Endothelial cell of umbilical vein (primary cell): ENCODE results near the gene SERPINB6. TPM values are rescaled to one million over a fixed set of nuclear protein-coding genes. Genes with fewer than 3 reads are reported as not detected.

Source experiments
- BruUV-seq: library from RNA; stranded (reverse); fragments of 400-500 nt; replicated peaks from 2 replicates; lab custom pipeline; 2021; lab: Mats Ljungman, UMichigan
- CTCF ChIA-PET: fragments of 300-600, 350-600 bp; sonication (Branson Sonifier 250); formaldehyde crosslinking; loops from one replicate; lab custom pipeline; 2021; ENCODE audit warnings: antibody characterized with exemption, inconsistent platforms; lab: Charles Lee
- POLR2A ChIA-PET: fragments of 300-600, 350-600 bp; sonication (Branson Sonifier 250); formaldehyde crosslinking; loops from one replicate; lab custom pipeline; 2021; ENCODE audit warnings: antibody characterized with exemption, inconsistent platforms; lab: Charles Lee
- DNase-seq: peaks from one replicate; pipeline ENCODE4 v3.0.0-alpha.2; 2011; ENCODE audit warnings: low read depth, low spot score
- FAIRE-seq: peaks from 2 replicates; lab custom pipeline; 2011; peaks lifted over from hg19 to GRCh38; lab: Jason Lieb, UNC
- H2AFZ ChIP-seq: 2 replicates; pipeline ENCODE4 v1.6.0; 2012; ENCODE audit warnings: low read depth, low read length, control low read depth, inconsistent platforms
- H3K27ac ChIP-seq: 2 replicates; pipeline ENCODE4 v1.5.1; 2011; ENCODE audit warnings: low read depth, mild to moderate bottlenecking, control low read depth, low read length, moderate library complexity; ENCODE audit not compliant: insufficient read depth
- H3K27me3 ChIP-seq, 2 experiments: 2 replicates each; pipeline versions ENCODE4 v1.6.0 to v1.6.1; 2011; ENCODE audit warnings: low read length in 2 of 2, mixed read lengths in 1 of 2; ENCODE audit not compliant: control insufficient read depth in 2 of 2, insufficient read depth in 2 of 2
- H3K36me3 ChIP-seq, 2 experiments: 2 replicates in 1 of 2; 3 replicates in 1 of 2; pipeline ENCODE4 v1.5.1; 2011; ENCODE audit warnings: low read length in 2 of 2, mild to moderate bottlenecking in 1 of 2, moderate library complexity in 1 of 2; ENCODE audit not compliant: control insufficient read depth in 2 of 2, insufficient read depth in 2 of 2; ENCODE audit errors: extremely low read depth in 1 of 2
- H3K4me1 ChIP-seq: 3 replicates; pipeline ENCODE4 v1.5.1; 2011; ENCODE audit warnings: mild to moderate bottlenecking, low read length; ENCODE audit not compliant: control insufficient read depth, insufficient read depth; ENCODE audit errors: extremely low read depth
- H3K4me2 ChIP-seq: 2 replicates; pipeline ENCODE4 v1.6.1; 2011; ENCODE audit warnings: low read length, control low read depth, mixed read lengths; ENCODE audit not compliant: insufficient read depth
- H3K4me3 ChIP-seq, 3 experiments: fragments of 200-600 bp in 1 of 3; sonication (generic), shearing (Covaris generic) in 1 of 3; replicated peaks in 1 of 3; 2 replicates each; pipeline ENCODE4 v1.5.1; 2011 to 2016; ENCODE audit warnings: control low read depth in 3 of 3, low read length in 3 of 3, mild to moderate bottlenecking in 2 of 3, inconsistent platforms in 1 of 3, low read depth in 1 of 3, moderate library complexity in 1 of 3; ENCODE audit not compliant: insufficient read depth in 1 of 3
- H3K79me2 ChIP-seq: 2 replicates; pipeline ENCODE4 v1.6.0; 2012; ENCODE audit warnings: low read length, inconsistent platforms; ENCODE audit not compliant: control insufficient read depth, insufficient read depth
- H3K9ac ChIP-seq: replicated peaks from 2 replicates; pipeline ENCODE3; 2011; ENCODE audit warnings: low read length, control low read depth; ENCODE audit not compliant: insufficient read depth; ENCODE audit errors: extremely low read depth
- H3K9me1 ChIP-seq: replicated peaks from 3 replicates; pipeline ENCODE4 v1.6.0; 2011; ENCODE audit warnings: mild to moderate bottlenecking, low read length; ENCODE audit not compliant: control insufficient read depth, insufficient read depth; ENCODE audit errors: extremely low read depth
- H3K9me3 ChIP-seq: replicated peaks from 2 replicates; pipeline ENCODE4 v1.5.1; 2012; ENCODE audit warnings: low read length, inconsistent platforms; ENCODE audit not compliant: control insufficient read depth, insufficient read depth
- H4K20me1 ChIP-seq: replicated peaks from 2 replicates; pipeline ENCODE3; 2011; ENCODE audit warnings: mild to moderate bottlenecking, low read length; ENCODE audit not compliant: control insufficient read depth, insufficient read depth; ENCODE audit errors: extremely low read depth
- EZH2 ChIP-seq: IDR thresholded peaks from 2 replicates; pipeline ENCODE4 v1.6.1; 2012; ENCODE audit warnings: borderline replicate concordance, low read depth, mild to moderate bottlenecking, moderate library complexity, low read length, inconsistent platforms; ENCODE audit not compliant: severe bottlenecking
- FOS ChIP-seq: IDR thresholded peaks from 2 replicates; pipeline ENCODE4 v1.6.1; 2011; ENCODE audit warnings: mild to moderate bottlenecking, low read length, moderate library complexity, borderline replicate concordance; ENCODE audit not compliant: insufficient read depth
- GATA2 ChIP-seq: IDR thresholded peaks from 2 replicates; pipeline ENCODE4 v1.7.0; 2011; ENCODE audit warnings: low read depth, mild to moderate bottlenecking, moderate library complexity, mixed read lengths, low read length; ENCODE audit not compliant: insufficient read length, insufficient read depth
- JUN ChIP-seq: IDR thresholded peaks from 2 replicates; pipeline ENCODE4 v1.6.1; 2011; ENCODE audit warnings: borderline replicate concordance, low read depth; ENCODE audit not compliant: insufficient read length, insufficient read depth
- MYC ChIP-seq: IDR thresholded peaks from one replicate; pipeline ENCODE4 v1.6.1; 2011; ENCODE audit warnings: mild to moderate bottlenecking, low read depth, low read length
- POLR2A ChIP-seq: IDR thresholded peaks from 2 replicates; pipeline ENCODE4 v1.6.1; 2012; ENCODE audit warnings: low read depth, mild to moderate bottlenecking, control low read depth, low read length
- POLR2AphosphoS5 ChIP-seq: IDR thresholded peaks from 2 replicates; pipeline ENCODE4 v1.6.1; 2012; ENCODE audit warnings: low read depth, mild to moderate bottlenecking, control low read depth, low read length, moderate library complexity; ENCODE audit not compliant: insufficient read depth
- dilution Hi-C: fragments of 300-500 bp; cut with MboI; formaldehyde crosslinking; loops from one replicate; pipeline ENCODE4 v1.15.0; 2019; ENCODE audit warnings: low sequenced_read_pairs; ENCODE audit not compliant: extremely low pct_ligation_motif_present
- intact Hi-C: fragments of 100-400 bp; cut with micrococcal nuclease; formaldehyde crosslinking; loops from one replicate; pipeline ENCODE4 v1.10.0; 2022
- polyA plus RNA-seq, 4 experiments: library from polyadenylated mRNA; depleted of rRNA in 3 of 4; stranded (reverse) in 3 of 4; unstranded in 1 of 4; fragments of >200 nt; gene quantifications; 2 replicates each; pipeline versions ENCODE4 v1.2.1 to v1.2.3, GENCODE V29; 2011 to 2012; ENCODE audit warnings: missing spikeins in 1 of 4
- total RNA-seq: library from RNA; stranded (reverse); gene quantifications from 2 replicates; pipeline ENCODE4 v1.2.3, GENCODE V29; 2021
- TF ChIP-seq, protein P1 (sequence below), 2 donors: IDR thresholded peaks; 1 replicate in 1 of 2; 2 replicates in 1 of 2; pipeline ENCODE4 v1.5.1; 2011; ENCODE audit warnings: low read length in 2 of 2, mild to moderate bottlenecking in 2 of 2, moderate library complexity in 2 of 2, control low read depth in 1 of 2, inconsistent platforms in 1 of 2, low read depth in 1 of 2; ENCODE audit not compliant: insufficient read depth in 1 of 2; ENCODE audit errors: extremely low read depth in 1 of 2
- TF ChIP-seq, protein P2 (sequence below): IDR thresholded peaks from 2 replicates; pipeline ENCODE4 v1.6.1; 2011; ENCODE audit not compliant: insufficient read depth, insufficient read length

SERPINB6 gene
- total and polyA plus RNA-seq, 2 donors (not counting 3 experiments of a cell fraction or from before 2014, with no cell fraction given) = 145 to 151 TPM

DNA sequence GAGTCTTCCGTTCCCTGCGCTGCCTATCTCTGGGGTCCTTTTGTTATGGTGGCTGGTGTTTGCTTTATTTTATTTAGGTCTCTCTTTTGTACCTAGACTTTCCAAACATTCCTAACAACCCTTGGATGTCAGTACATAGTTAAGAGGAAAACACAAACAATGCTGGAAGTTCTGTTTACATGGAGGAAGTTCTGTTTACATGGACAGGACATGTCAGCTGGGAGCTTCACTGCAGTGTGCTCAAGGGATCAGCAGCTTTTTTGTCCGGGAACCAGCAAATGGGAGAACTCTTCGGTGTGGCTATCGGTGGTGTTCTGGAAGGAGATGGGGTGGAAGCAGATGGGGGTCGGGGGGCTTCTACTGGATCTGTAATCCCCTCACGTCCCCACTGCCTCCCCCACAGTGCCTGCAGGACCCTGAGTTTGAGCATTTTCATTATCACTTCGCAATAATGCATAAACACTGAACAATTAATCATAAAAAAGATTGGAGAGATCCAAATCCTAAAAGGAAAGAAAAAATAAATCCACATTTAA lies 2.7 kb downstream of the SERPINB6 start:
- POLR2A ChIA-PET = no interaction called here
- BruUV-seq = no TSS peak
- no peak overlapping the region for H2AFZ ChIP-seq
- no peaks in the 10 kb centered on the region for H3K9me1 ChIP-seq
- DNase-seq = no peak
- no peak overlapping the region for H3K4me2 ChIP-seq
- no peaks in the 10 kb centered on the region for H3K27me3 ChIP-seq
- H4K20me1 ChIP-seq = no peaks in the 10 kb centered on the region
- H3K9ac ChIP-seq = no peak overlapping the region
- peaks cover 0 to 3% of the 10 kb centered on the region in 2 experiments for H3K36me3 ChIP-seq
- no peaks in the 10 kb centered on the region for H3K9me3 ChIP-seq
- H3K27ac ChIP-seq = no peak overlapping the region
- peaks cover 5% of the 10 kb centered on the region for H3K4me1 ChIP-seq
- TF ChIP-seq, protein P1, sequence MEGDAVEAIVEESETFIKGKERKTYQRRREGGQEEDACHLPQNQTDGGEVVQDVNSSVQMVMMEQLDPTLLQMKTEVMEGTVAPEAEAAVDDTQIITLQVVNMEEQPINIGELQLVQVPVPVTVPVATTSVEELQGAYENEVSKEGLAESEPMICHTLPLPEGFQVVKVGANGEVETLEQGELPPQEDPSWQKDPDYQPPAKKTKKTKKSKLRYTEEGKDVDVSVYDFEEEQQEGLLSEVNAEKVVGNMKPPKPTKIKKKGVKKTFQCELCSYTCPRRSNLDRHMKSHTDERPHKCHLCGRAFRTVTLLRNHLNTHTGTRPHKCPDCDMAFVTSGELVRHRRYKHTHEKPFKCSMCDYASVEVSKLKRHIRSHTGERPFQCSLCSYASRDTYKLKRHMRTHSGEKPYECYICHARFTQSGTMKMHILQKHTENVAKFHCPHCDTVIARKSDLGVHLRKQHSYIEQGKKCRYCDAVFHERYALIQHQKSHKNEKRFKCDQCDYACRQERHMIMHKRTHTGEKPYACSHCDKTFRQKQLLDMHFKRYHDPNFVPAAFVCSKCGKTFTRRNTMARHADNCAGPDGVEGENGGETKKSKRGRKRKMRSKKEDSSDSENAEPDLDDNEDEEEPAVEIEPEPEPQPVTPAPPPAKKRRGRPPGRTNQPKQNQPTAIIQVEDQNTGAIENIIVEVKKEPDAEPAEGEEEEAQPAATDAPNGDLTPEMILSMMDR (IDR thresholded peaks at IDR 0.05; ENCODE audit: extremely low read depth in 1 of 2, insufficient read depth in 1 of 2, low read depth in 1 of 2, low read length in 2 of 2) = no peak
- no peak for TF ChIP-seq JUN
- no peak for TF ChIP-seq EZH2
- peaks cover 17% of the 10 kb centered on the region for H3K79me2 ChIP-seq
- CTCF ChIA-PET = interaction anchor here (1.0 to 2.4 kb wide), 3 partner anchors 12 to 21 kb away, joined by 3 to 12 read pairs (median 11); no protein-coding TSS in a partner anchor
- intact Hi-C loops = no loop called here
- dilution Hi-C loops = no loop called here
- H3K4me3 ChIP-seq = no peak overlapping the region
- FAIRE-seq = peak; percentile 43

DNA sequence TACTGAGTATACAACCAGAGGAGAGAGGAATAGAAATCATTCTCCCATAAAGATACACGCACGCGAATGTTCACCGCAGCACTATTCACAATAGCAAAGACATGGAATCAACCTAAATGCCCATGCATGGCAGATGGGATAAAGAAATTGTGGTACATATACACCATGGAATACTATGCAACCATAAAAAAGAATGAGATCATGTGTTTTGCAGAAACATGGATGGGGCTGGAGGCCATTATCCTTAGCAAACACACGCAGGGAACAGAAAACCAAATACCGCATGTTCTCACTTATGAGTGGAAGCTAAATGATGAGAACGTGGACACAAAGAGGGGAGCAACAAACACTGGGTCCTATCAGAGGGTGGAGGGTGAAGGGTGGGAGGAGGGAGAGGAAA lies 3.4 kb downstream of the SERPINB6 start:
- FAIRE-seq (no peak), DNase-seq (no peak)
- intact Hi-C loops (no loop called here), dilution Hi-C loops (no loop called here)
- Histone ChIP-seq H3K27me3 (no peaks in the 10 kb centered on the region), H3K79me2 (peaks cover 21% of the 10 kb centered on the region), H3K27ac (no peak overlapping the region), H3K9me1 (no peaks in the 10 kb centered on the region), H3K9me3 (no peaks in the 10 kb centered on the region), H3K9ac (no peak overlapping the region), H2AFZ (no peak overlapping the region), H3K4me2 (no peak overlapping the region), H3K36me3 (peaks cover 0 to 3% of the 10 kb centered on the region in 2 experiments), H4K20me1 (no peaks in the 10 kb centered on the region), H3K4me1 (peaks cover 5% of the 10 kb centered on the region), H3K4me3 (no peak overlapping the region)
- CTCF ChIA-PET = interaction anchor here (1.5 to 2.9 kb wide), 3 partner anchors 13 to 16 kb away, joined by 11 to 22 read pairs (median 12); no protein-coding TSS in a partner anchor
- BruUV-seq = no TSS peak
- TF ChIP-seq POLR2A (no peak), EZH2 (no peak), GATA2 (no peak), POLR2AphosphoS5 (no peak), JUN (no peak), MYC (no peak), FOS (no peak)
- TF ChIP-seq, protein P1 (IDR thresholded peaks at IDR 0.05; ENCODE audit: extremely low read depth in 1 of 2, insufficient read depth in 1 of 2, low read depth in 1 of 2, low read length in 2 of 2) = no peak
- TF ChIP-seq, protein P2, sequence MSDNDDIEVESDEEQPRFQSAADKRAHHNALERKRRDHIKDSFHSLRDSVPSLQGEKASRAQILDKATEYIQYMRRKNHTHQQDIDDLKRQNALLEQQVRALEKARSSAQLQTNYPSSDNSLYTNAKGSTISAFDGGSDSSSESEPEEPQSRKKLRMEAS = no peak
- POLR2A ChIA-PET = no interaction called here
